Measurements from ENCODE around the gene COBLL1. TPM values are rescaled to one million over a fixed set of nuclear protein-coding genes. Genes with fewer than 3 reads are reported as not detected.

Gene COBLL1
- total and polyA plus RNA-seq, 2 of the 4 experiments (the other 2 are of a cell fraction) = 0.79 to 1.1 TPM

DNA sequence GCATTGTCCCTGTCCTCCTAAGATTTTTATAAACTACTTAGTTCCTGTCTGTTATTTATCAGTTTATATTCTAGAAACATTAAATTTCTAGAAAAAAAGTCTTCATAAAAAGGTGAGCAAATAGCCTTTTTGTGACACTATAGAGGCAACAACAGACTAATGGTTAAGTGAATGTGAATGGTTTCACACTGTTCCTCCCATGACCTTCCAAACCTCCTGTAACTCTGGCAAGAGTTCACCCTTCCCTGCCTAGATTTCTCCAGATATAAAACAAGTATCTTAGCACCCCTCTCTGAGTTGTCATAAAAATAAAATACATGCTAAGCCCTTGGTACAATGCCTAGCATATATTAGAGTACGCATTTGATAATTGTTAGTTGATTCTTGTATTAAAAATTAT lies 29.2 kb downstream of the COBLL1 start:
- no peaks in the 10 kb centered on the region for H3K27me3 ChIP-seq (ENCODE audit: control insufficient read depth, insufficient read depth, low read length)
- no peak overlapping the region for H3K14ac ChIP-seq (replicated peaks; ENCODE audit: low read depth, low read length)
- TF ChIP-seq MXI1 (IDR thresholded peaks at IDR 0.05; ENCODE audit: borderline replicate concordance, low read depth, low read length) (no peak), RAD21 (IDR thresholded peaks at IDR 0.05; ENCODE audit: low read length) (no peak), FOS (IDR thresholded peaks at IDR 0.05; ENCODE audit: low read depth, low read length) (no peak), MAFK (IDR thresholded peaks at IDR 0.05; ENCODE audit: low read depth, low read length) (no peak), RFX5 (IDR thresholded peaks at IDR 0.05; ENCODE audit: low read depth, low read length) (no peak), SMC3 (IDR thresholded peaks at IDR 0.05; ENCODE audit: low read depth, low read length) (no peak)
- TF ChIP-seq, protein P1, sequence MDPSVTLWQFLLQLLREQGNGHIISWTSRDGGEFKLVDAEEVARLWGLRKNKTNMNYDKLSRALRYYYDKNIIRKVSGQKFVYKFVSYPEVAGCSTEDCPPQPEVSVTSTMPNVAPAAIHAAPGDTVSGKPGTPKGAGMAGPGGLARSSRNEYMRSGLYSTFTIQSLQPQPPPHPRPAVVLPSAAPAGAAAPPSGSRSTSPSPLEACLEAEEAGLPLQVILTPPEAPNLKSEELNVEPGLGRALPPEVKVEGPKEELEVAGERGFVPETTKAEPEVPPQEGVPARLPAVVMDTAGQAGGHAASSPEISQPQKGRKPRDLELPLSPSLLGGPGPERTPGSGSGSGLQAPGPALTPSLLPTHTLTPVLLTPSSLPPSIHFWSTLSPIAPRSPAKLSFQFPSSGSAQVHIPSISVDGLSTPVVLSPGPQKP (IDR thresholded peaks at IDR 0.05; ENCODE audit: borderline replicate concordance, low read depth, low read length) = no peak
- H4K8ac ChIP-seq (ENCODE audit: low read depth in 2 of 2, low read length in 2 of 2) = no peak overlapping the region
- no peak overlapping the region for H3K4ac ChIP-seq (ENCODE audit: low read depth, low read length)
- no CpG with 5 or more reads among the region's 1 CpG for WGBS, 2 experiments (ENCODE audit: extremely low coverage in 2 of 2, insufficient read length in 1 of 2)
- H3K36me3 ChIP-seq (ENCODE audit: control insufficient read depth, insufficient read depth, low read length) = no peaks in the 10 kb centered on the region
- in situ Hi-C loops (cut with MboI; ENCODE audit: low sequenced_read_pairs) = no loop called here
- H3K4me2 ChIP-seq (ENCODE audit: low read depth, low read length) = no peak overlapping the region
- BruUV-seq (replicated peaks) = no TSS peak
- H3K79me1 ChIP-seq (ENCODE audit: low read depth in 1 of 2, low read length in 2 of 2) = no peaks in the 10 kb centered on the region
- no peak overlapping the region for H3K23ac ChIP-seq (ENCODE audit: low read depth, low read length)
- H3K18ac ChIP-seq (ENCODE audit: low read depth, low read length) = no peak overlapping the region
- no peaks in the 10 kb centered on the region for H3K9me1 ChIP-seq (ENCODE audit: insufficient read depth, low read length)
- H4K91ac ChIP-seq (ENCODE audit: insufficient read depth, low read depth, low read length) = no peak overlapping the region
- H3K4me1 ChIP-seq (ENCODE audit: control insufficient read depth, insufficient read depth, low read length) = peaks cover 2% of the 10 kb centered on the region
- ChIA-PET CTCF (interaction anchor here (1.1 kb wide), 1 partner anchor 30 kb away, joined by 3 read pairs; the partner anchor contains the start of gene COBLL1), POLR2A (ENCODE audit: unreplicated experiment) (no interaction called here)
- H4K5ac ChIP-seq (ENCODE audit: low read depth, low read length) = no peak overlapping the region
- H2BK15ac ChIP-seq (ENCODE audit: low read depth, low read length) = no peak overlapping the region
- no peaks in the 10 kb centered on the region for H4K20me1 ChIP-seq (ENCODE audit: insufficient read depth, low read length)
- H2AK9ac ChIP-seq (replicated peaks; ENCODE audit: low read depth, low read length, poor library complexity) = no peak overlapping the region
- no peak overlapping the region for H3K4me3 ChIP-seq (ENCODE audit: insufficient read depth, low read depth, low read length)
- no peak overlapping the region for H2AK5ac ChIP-seq (ENCODE audit: low read depth, low read length)
- H2BK20ac ChIP-seq (ENCODE audit: low read depth, low read length) = no peak overlapping the region
- H3K9ac ChIP-seq (ENCODE audit: low read depth, low read length) = no peak overlapping the region
- no peak overlapping the region for H2AFZ ChIP-seq (replicated peaks; ENCODE audit: low read length, poor library complexity)
- DNase-seq (no peak), ATAC-seq (ENCODE audit: low read depth) (no peak)
- no peak overlapping the region for H2BK120ac ChIP-seq (ENCODE audit: low read depth, low read length)
- no peak overlapping the region for H3K56ac ChIP-seq (ENCODE audit: extremely low read depth, insufficient read depth, low read length)
- H3K27ac ChIP-seq (ENCODE audit: insufficient read depth, low read length) = no peak overlapping the region
- intact Hi-C loops (cut with micrococcal nuclease) = no loop called here
- no peaks in the 10 kb centered on the region for H3K9me3 ChIP-seq (ENCODE audit: control insufficient read depth, insufficient read depth, low read length)
- H2BK5ac ChIP-seq (ENCODE audit: low read depth, low read length, poor library complexity, severe bottlenecking) = no peak overlapping the region
- dilution Hi-C loops (cut with HindIII; ENCODE audit: low sequenced_read_pairs, unreplicated experiment) = no loop called here
